Measurements from ENCODE around the gene UIMC1.

DNA sequence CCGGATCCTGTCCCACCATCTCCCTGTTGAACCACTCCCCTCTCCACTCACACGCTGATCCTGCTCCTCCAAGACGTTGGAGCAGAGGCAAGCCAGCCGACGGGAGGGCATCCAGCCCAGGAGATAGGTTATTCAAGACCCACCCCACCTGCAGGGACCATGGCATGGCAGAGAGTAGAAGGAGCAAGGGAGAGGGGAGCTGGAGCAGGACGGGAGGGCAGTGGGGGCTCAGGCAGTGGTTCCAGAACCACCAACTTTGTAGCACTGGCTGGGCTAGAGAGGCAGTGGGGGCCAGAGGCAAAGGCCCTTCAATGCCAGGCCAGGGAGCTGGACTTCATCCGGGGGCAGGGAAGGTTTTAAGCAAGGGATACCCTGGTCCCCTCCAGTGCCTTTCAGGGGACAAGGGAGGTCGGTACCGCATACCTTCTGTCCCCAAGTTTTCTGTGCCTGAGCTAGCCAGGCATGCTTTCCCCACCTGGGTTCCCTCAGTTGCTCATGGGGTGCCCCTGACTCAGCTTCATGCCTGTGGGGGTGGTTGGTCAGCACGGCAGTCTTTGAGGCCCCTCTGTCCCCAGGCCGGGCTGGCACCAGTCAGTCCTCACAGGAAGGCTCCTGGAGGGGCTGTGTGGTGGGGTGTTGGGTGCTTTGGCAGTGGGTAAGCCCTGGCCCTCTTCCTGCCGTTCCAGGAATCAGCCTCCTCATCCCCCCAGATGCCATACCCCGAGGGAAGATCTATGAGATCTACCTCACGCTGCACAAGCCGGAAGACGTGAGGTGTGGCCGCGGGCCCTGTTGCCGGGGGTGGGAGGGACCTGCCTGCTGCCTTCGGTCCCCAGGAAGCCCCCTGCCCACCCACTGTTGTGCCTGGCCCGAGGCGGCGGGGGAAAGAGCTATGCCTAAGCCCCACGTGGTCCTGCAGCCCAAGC, 129.8 kb downstream of the UIMC1 start:
- TF ChIP-seq, protein P1, sequence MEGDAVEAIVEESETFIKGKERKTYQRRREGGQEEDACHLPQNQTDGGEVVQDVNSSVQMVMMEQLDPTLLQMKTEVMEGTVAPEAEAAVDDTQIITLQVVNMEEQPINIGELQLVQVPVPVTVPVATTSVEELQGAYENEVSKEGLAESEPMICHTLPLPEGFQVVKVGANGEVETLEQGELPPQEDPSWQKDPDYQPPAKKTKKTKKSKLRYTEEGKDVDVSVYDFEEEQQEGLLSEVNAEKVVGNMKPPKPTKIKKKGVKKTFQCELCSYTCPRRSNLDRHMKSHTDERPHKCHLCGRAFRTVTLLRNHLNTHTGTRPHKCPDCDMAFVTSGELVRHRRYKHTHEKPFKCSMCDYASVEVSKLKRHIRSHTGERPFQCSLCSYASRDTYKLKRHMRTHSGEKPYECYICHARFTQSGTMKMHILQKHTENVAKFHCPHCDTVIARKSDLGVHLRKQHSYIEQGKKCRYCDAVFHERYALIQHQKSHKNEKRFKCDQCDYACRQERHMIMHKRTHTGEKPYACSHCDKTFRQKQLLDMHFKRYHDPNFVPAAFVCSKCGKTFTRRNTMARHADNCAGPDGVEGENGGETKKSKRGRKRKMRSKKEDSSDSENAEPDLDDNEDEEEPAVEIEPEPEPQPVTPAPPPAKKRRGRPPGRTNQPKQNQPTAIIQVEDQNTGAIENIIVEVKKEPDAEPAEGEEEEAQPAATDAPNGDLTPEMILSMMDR (IDR thresholded peaks at IDR 0.05) = no peak
- no peak for TF ChIP-seq POLR2A (IDR thresholded peaks at IDR 0.05)

All from right lobe of liver (tissue), 4 donors.